IMR-90 (cell line): ENCODE measurements around the gene PIEZO1. TPM values are rescaled to one million over a fixed set of nuclear protein-coding genes. Genes with fewer than 3 reads are reported as not detected.

Experiments used
- ATAC-seq: fragments of 200-7000 bp; cut with Tn5 transposase; 2 replicates; pipeline ENCODE4 v1.9.1; 2020; ENCODE audit warnings: low read depth, mild to moderate bottlenecking, moderate library complexity
- BruUV-seq: library from RNA; stranded (reverse); fragments of 400-500 nt; replicated peaks from 2 replicates; lab custom pipeline; 2021; lab: Mats Ljungman, UMichigan
- CTCF ChIA-PET: fragments of 300-600 bp; formaldehyde crosslinking; extraction: SDS; loops from one replicate; lab custom pipeline; 2021; ENCODE audit warnings: antibody characterized with exemption; lab: Yijun Ruan, JAX
- POLR2A ChIA-PET: fragments of 300-600 bp; sonication (Branson Sonifier 250); formaldehyde crosslinking; loops from one replicate; lab custom pipeline; 2022; ENCODE audit warnings: antibody characterized with exemption; ENCODE audit not compliant: unreplicated experiment; lab: Charles Lee
- DNase-seq: peaks from one replicate; pipeline ENCODE4 v3.0.0; 2013
- H2AFZ ChIP-seq: replicated peaks from 2 replicates; pipeline ENCODE3; 2013; ENCODE audit warnings: low read length, mild to moderate bottlenecking; ENCODE audit not compliant: poor library complexity
- H2AK5ac ChIP-seq: 2 replicates; pipeline ENCODE4 v1.6.1; 2013; ENCODE audit warnings: low read depth, low read length, inconsistent platforms
- H2AK9ac ChIP-seq: replicated peaks from 2 replicates; pipeline ENCODE3; 2013; ENCODE audit warnings: mild to moderate bottlenecking, low read depth, low read length, moderate library complexity; ENCODE audit not compliant: poor library complexity
- H2BK120ac ChIP-seq: 2 replicates; pipeline ENCODE4 v1.6.1; 2013; ENCODE audit warnings: low read depth, low read length, inconsistent platforms
- H2BK15ac ChIP-seq: 3 replicates; pipeline ENCODE4 v1.6.1; 2013; ENCODE audit warnings: low read depth, low read length, inconsistent platforms
- H2BK20ac ChIP-seq: 2 replicates; pipeline ENCODE4 v1.6.1; 2013; ENCODE audit warnings: low read depth, mild to moderate bottlenecking, inconsistent platforms, low read length, moderate library complexity
- H2BK5ac ChIP-seq: 2 replicates; pipeline ENCODE4 v1.6.1; 2013; ENCODE audit warnings: mild to moderate bottlenecking, low read depth, low read length, inconsistent platforms; ENCODE audit not compliant: poor library complexity, severe bottlenecking
- H3K14ac ChIP-seq: replicated peaks from 2 replicates; pipeline ENCODE4 v1.6.1; 2013; ENCODE audit warnings: low read depth, low read length, inconsistent platforms
- H3K18ac ChIP-seq: 2 replicates; pipeline ENCODE4 v1.6.1; 2013; ENCODE audit warnings: low read depth, low read length, control low read depth
- H3K23ac ChIP-seq: 2 replicates; pipeline ENCODE4 v1.6.1; 2013; ENCODE audit warnings: low read depth, low read length, inconsistent platforms
- H3K27ac ChIP-seq: 2 replicates; pipeline ENCODE4 v1.5.1; 2013; ENCODE audit warnings: mild to moderate bottlenecking, control low read depth, low read length; ENCODE audit not compliant: insufficient read depth
- H3K27me3 ChIP-seq: 2 replicates; pipeline ENCODE4 v1.6.1; 2013; ENCODE audit warnings: low read length; ENCODE audit not compliant: control insufficient read depth, insufficient read depth
- H3K36me3 ChIP-seq: 2 replicates; pipeline ENCODE4 v1.6.1; 2013; ENCODE audit warnings: low read length, mixed read lengths; ENCODE audit not compliant: control insufficient read depth, insufficient read depth
- H3K4ac ChIP-seq: 2 replicates; pipeline ENCODE4 v1.6.1; 2013; ENCODE audit warnings: low read depth, low read length, inconsistent platforms
- H3K4me1 ChIP-seq: 2 replicates; pipeline ENCODE4 v1.6.1; 2013; ENCODE audit warnings: low read length, mixed read lengths; ENCODE audit not compliant: control insufficient read depth, insufficient read depth
- H3K4me2 ChIP-seq: 2 replicates; pipeline ENCODE4 v1.6.1; 2013; ENCODE audit warnings: low read depth, mild to moderate bottlenecking, control low read depth, low read length, moderate library complexity
- H3K4me3 ChIP-seq: 2 replicates; pipeline ENCODE4 v1.5.1; 2013; ENCODE audit warnings: low read depth, mild to moderate bottlenecking, control low read depth, low read length, moderate library complexity; ENCODE audit not compliant: insufficient read depth
- H3K56ac ChIP-seq: 2 replicates; pipeline ENCODE4 v1.6.1; 2013; ENCODE audit warnings: low read length, inconsistent platforms; ENCODE audit not compliant: insufficient read depth; ENCODE audit errors: extremely low read depth
- H3K79me1 ChIP-seq, 2 experiments: 2 replicates each; pipeline ENCODE4 v1.6.1; 2013; ENCODE audit warnings: low read length in 2 of 2, inconsistent platforms in 1 of 2, low read depth in 1 of 2
- H3K9ac ChIP-seq: 2 replicates; pipeline ENCODE4 v1.6.1; 2013; ENCODE audit warnings: low read depth, low read length, control low read depth
- H3K9me1 ChIP-seq: 2 replicates; pipeline ENCODE4 v1.6.1; 2013; ENCODE audit warnings: low read length, inconsistent platforms; ENCODE audit not compliant: insufficient read depth
- H3K9me3 ChIP-seq: 2 replicates; pipeline ENCODE4 v1.6.1; 2013; ENCODE audit warnings: low read length; ENCODE audit not compliant: control insufficient read depth, insufficient read depth
- H4K20me1 ChIP-seq: 2 replicates; pipeline ENCODE4 v1.6.1; 2013; ENCODE audit warnings: low read length, inconsistent platforms; ENCODE audit not compliant: insufficient read depth
- H4K5ac ChIP-seq: 2 replicates; pipeline ENCODE4 v1.6.1; 2013; ENCODE audit warnings: mild to moderate bottlenecking, low read depth, low read length, control low read depth
- H4K8ac ChIP-seq, 2 experiments: 2 replicates each; pipeline ENCODE4 v1.6.1; 2013; ENCODE audit warnings: low read depth in 2 of 2, low read length in 2 of 2, control low read depth in 1 of 2, inconsistent platforms in 1 of 2
- H4K91ac ChIP-seq: 2 replicates; pipeline ENCODE4 v1.6.1; 2013; ENCODE audit warnings: low read depth, low read length, inconsistent platforms; ENCODE audit not compliant: insufficient read depth
- BHLHE40 ChIP-seq: fragments of 150-350 bp; IDR thresholded peaks from 2 replicates; pipeline ENCODE4 v1.6.1; 2016; ENCODE audit warnings: mild to moderate bottlenecking, low read depth, low read length
- CEBPB ChIP-seq: IDR thresholded peaks from 2 replicates; pipeline ENCODE4 v1.6.1; 2012; ENCODE audit warnings: low read depth, low read length, improper control_type of control experiment
- CHD1 ChIP-seq: IDR thresholded peaks from 2 replicates; pipeline ENCODE4 v1.6.1; 2012; ENCODE audit warnings: low read depth, low read length, improper control_type of control experiment
- ELK1 ChIP-seq: fragments of 150-350 bp; IDR thresholded peaks from 2 replicates; pipeline ENCODE4 v1.6.1; 2016; ENCODE audit warnings: low read depth, mild to moderate bottlenecking, low read length, moderate library complexity, borderline replicate concordance
- FOS ChIP-seq: fragments of 150-350 bp; IDR thresholded peaks from 2 replicates; pipeline ENCODE4 v1.6.1; 2016; ENCODE audit warnings: low read depth, low read length
- MAZ ChIP-seq: IDR thresholded peaks from 2 replicates; pipeline ENCODE4 v1.6.1; 2012; ENCODE audit warnings: low read depth, mild to moderate bottlenecking, low read length, improper control_type of control experiment, moderate library complexity, borderline replicate concordance
- MXI1 ChIP-seq: IDR thresholded peaks from 2 replicates; pipeline ENCODE4 v1.6.1; 2012; ENCODE audit warnings: low read depth, mild to moderate bottlenecking, low read length, moderate library complexity, borderline replicate concordance
- RCOR1 ChIP-seq: IDR thresholded peaks from 2 replicates; pipeline ENCODE4 v1.6.1; 2012; ENCODE audit warnings: mild to moderate bottlenecking, low read length, improper control_type of control experiment; ENCODE audit not compliant: insufficient replicate concordance
- RFX5 ChIP-seq: IDR thresholded peaks from 2 replicates; pipeline ENCODE4 v1.8.0; 2012; ENCODE audit warnings: low read depth, mild to moderate bottlenecking, low read length, moderate library complexity
- SMC3 ChIP-seq: fragments of 150-350 bp; IDR thresholded peaks from 2 replicates; pipeline ENCODE4 v1.6.1; 2016; ENCODE audit warnings: low read depth, mild to moderate bottlenecking, antibody characterized with exemption, low read length, moderate library complexity
- WGBS, 2 experiments: methylation state at CpG; one replicate each; pipeline versions ENCODE4 v1.1.5 to v1.1.7; 2013; ENCODE audit warnings: missing lambda C conversion rate in 2 of 2; ENCODE audit not compliant: insufficient read length in 1 of 2; ENCODE audit errors: extremely low coverage in 2 of 2; 5-methylcytosine and 5-hydroxymethylcytosine counted together
- dilution Hi-C: fragments of 300-500 bp; cut with HindIII; formaldehyde crosslinking; loops from one replicate; pipeline ENCODE4 v1.14.3; 2018; ENCODE audit warnings: low sequenced_read_pairs; ENCODE audit not compliant: unreplicated experiment
- in situ Hi-C: fragments of 300-500 bp; cut with MboI; formaldehyde crosslinking; loops from 3 replicates; pipeline ENCODE4 v1.14.3; 2019; ENCODE audit warnings: low sequenced_read_pairs, inconsistent platforms, mixed read lengths
- intact Hi-C: fragments of 100-400 bp; cut with micrococcal nuclease; formaldehyde crosslinking; loops from 2 replicates; pipeline ENCODE4 v1.10.0; 2022
- polyA plus RNA-seq, 3 experiments: library from polyadenylated mRNA; depleted of rRNA; stranded (reverse); fragments of >200 nt; gene quantifications; 2 replicates each; pipeline ENCODE4 v1.2.3, GENCODE V29; 2012; ENCODE audit warnings: low replicate concordance in 1 of 3
- total RNA-seq: library from RNA; depleted of rRNA; stranded (reverse); fragments of >200 nt; gene quantifications from 2 replicates; pipeline ENCODE4 v1.2.3, GENCODE V29; 2012

The PIEZO1 gene
- total and polyA plus RNA-seq, 2 of the 4 experiments (the other 2 are of a cell fraction): 36.2 to 372 TPM

GRCh38 chr16:88701581-88702370, 83.2 kb downstream of the PIEZO1 start:
- H3K56ac ChIP-seq: no peak overlapping the region
- dilution Hi-C loops: no loop called here
- CTCF ChIA-PET: no interaction called here
- no peak overlapping the region for H3K18ac ChIP-seq
- peak overlapping the region; percentile 74 for H3K27ac ChIP-seq
- no peak for TF ChIP-seq CHD1
- no peak for TF ChIP-seq BHLHE40
- no peak for TF ChIP-seq FOS
- no peak for TF ChIP-seq RFX5
- no peak for TF ChIP-seq RCOR1
- no peak for TF ChIP-seq MAZ
- TF ChIP-seq ELK1: no peak
- TF ChIP-seq CEBPB: no peak
- no peak for TF ChIP-seq MXI1
- no peak for TF ChIP-seq SMC3
- no peaks in the 10 kb centered on the region for H3K9me3 ChIP-seq
- peak overlapping the region; percentile 79 for H2BK5ac ChIP-seq
- 0 out of 2 replicates have a peak overlapping the region, but pooled peaks have one; percentile 59 for H4K91ac ChIP-seq
- ATAC-seq (no peak), DNase-seq (no peak)
- no peak overlapping the region for H2AFZ ChIP-seq
- WGBS, 2 experiments: 80% methylated on average over 16 of the region's 30 CpGs; no CpG with 5 or more reads in 1 of the 2 experiments
- peak overlapping the region; percentile 98 for H2AK5ac ChIP-seq
- H3K4ac ChIP-seq: peak overlapping the region; percentile 96
- no peaks in the 10 kb centered on the region for H3K27me3 ChIP-seq
- peak overlapping the region; percentile 98 for H2AK9ac ChIP-seq
- H3K9me1 ChIP-seq: no peaks in the 10 kb centered on the region; the same call in none of the 2 replicates
- peaks cover 14% of the 10 kb centered on the region for H3K4me1 ChIP-seq
- H2BK120ac ChIP-seq: peak overlapping the region; percentile 85; the same call in 1 of the 2 replicates
- H3K4me2 ChIP-seq: no peak overlapping the region
- H3K36me3 ChIP-seq: peaks cover 29% of the 10 kb centered on the region
- no peak overlapping the region for H3K23ac ChIP-seq
- H3K14ac ChIP-seq: no peak overlapping the region
- H4K20me1 ChIP-seq: no peaks in the 10 kb centered on the region; the same call in 1 of the 2 replicates
- BruUV-seq: no TSS peak
- peaks cover 15 to 55% of the 10 kb centered on the region in 2 experiments for H3K79me1 ChIP-seq
- POLR2A ChIA-PET: no interaction called here
- no peak overlapping the region; the same call in 1 of the 2 replicates for H4K5ac ChIP-seq
- H3K4me3 ChIP-seq: no peak overlapping the region
- peak overlapping the region; percentile 67 to 94; a peak in 2 of 4 replicates for H4K8ac ChIP-seq
- no peak overlapping the region; the same call in 1 of the 2 replicates for H2BK20ac ChIP-seq
- H3K9ac ChIP-seq: no peak overlapping the region
- no peak overlapping the region for H2BK15ac ChIP-seq
- in situ Hi-C loops: no loop called here
- intact Hi-C loops: loop anchor here (1.0 kb wide), 1 partner anchor 15 kb away; the partner anchor contains the start of gene SNAI3
